Ramos (cell line): ENCODE data around the gene GRID2.
"Not testable (repeated sequence)": the region's sequence is repeated elsewhere in the genome, so short reads cannot be mapped to it uniquely, and the experiment has no call there.

Experiments
- in situ Hi-C: fragments of 300-500 bp; cut with MboI; formaldehyde crosslinking; loops from one replicate; pipeline ENCODE4 v1.14.3; 2022; ENCODE audit warnings: low sequenced_read_pairs; ENCODE audit not compliant: unreplicated experiment

GRID2 gene

GRCh38 chr4:93232883-93233282 lies 929.1 kb downstream of the GRID2 start:
- in situ Hi-C loops, result no loop called here

GRCh38 chr4:93237521-93237920 lies 933.8 kb downstream of the GRID2 start:
- in situ Hi-C loops, result no loop called here

- in situ Hi-C loops, result no loop called here
Measured at GRCh38 chr4:93243262-93243661, 939.5 kb downstream of the GRID2 start.

- in situ Hi-C loops, result no loop called here
Measured at GRCh38 chr4:93261207-93261606, 957.4 kb downstream of the GRID2 start.

- in situ Hi-C loops, result no loop called here
Measured at GRCh38 chr4:93263166-93263565, 959.4 kb downstream of the GRID2 start.

GRCh38 chr4:93267747-93268146 lies 964.0 kb downstream of the GRID2 start:
- in situ Hi-C loops, result no loop called here

- in situ Hi-C loops, result no loop called here
Measured at GRCh38 chr4:93285346-93285745, 981.6 kb downstream of the GRID2 start.

- in situ Hi-C loops, result no loop called here
Measured at GRCh38 chr4:93289241-93289640, 985.5 kb downstream of the GRID2 start.

- in situ Hi-C loops, result no loop called here
Measured at GRCh38 chr4:93289831-93290230, 986.1 kb downstream of the GRID2 start.

GRCh38 chr4:93299118-93299517 lies 995.4 kb downstream of the GRID2 start:
- in situ Hi-C loops, result no loop called here

- in situ Hi-C loops, result not testable (repeated sequence)
Measured at GRCh38 chr4:93300780-93301555, 997.2 kb downstream of the GRID2 start.

GRCh38 chr4:93302310-93302709 lies 998.5 kb downstream of the GRID2 start:
- in situ Hi-C loops, result no loop called here

- in situ Hi-C loops, result no loop called here
Measured at GRCh38 chr4:93303440-93303839, 999.7 kb downstream of the GRID2 start.

GRCh38 chr4:93312299-93312698 lies 1008.5 kb downstream of the GRID2 start:
- in situ Hi-C loops, result no loop called here

- in situ Hi-C loops, result no loop called here
Measured at GRCh38 chr4:93313197-93313596, 1009.4 kb downstream of the GRID2 start.

- in situ Hi-C loops, result no loop called here
Measured at GRCh38 chr4:93317057-93317456, 1013.3 kb downstream of the GRID2 start.

- in situ Hi-C loops, result no loop called here
Measured at GRCh38 chr4:93317561-93317960, 1013.8 kb downstream of the GRID2 start.

- in situ Hi-C loops, result no loop called here
Measured at GRCh38 chr4:93319041-93319440, 1015.3 kb downstream of the GRID2 start.

- in situ Hi-C loops, result no loop called here
Measured at GRCh38 chr4:93320356-93320755, 1016.6 kb downstream of the GRID2 start.

GRCh38 chr4:93327346-93327745 lies 1023.6 kb downstream of the GRID2 start:
- in situ Hi-C loops, result no loop called here

- in situ Hi-C loops, result no loop called here
Measured at GRCh38 chr4:93334003-93334402, 1030.2 kb downstream of the GRID2 start.

GRCh38 chr4:93337196-93337595 lies 1033.4 kb downstream of the GRID2 start:
- in situ Hi-C loops, result no loop called here
